DOHH2 (cell line): ENCODE measurements around the gene PSRC1.

Experiments used
- H3F3A ChIP-seq: fragments of 200-600 bp; sonication (generic), shearing (Covaris generic); 2 replicates; pipeline ENCODE4 v1.6.0; 2016; ENCODE audit warnings: antibody characterized with exemption, mild to moderate bottlenecking; ENCODE audit not compliant: control insufficient read depth, insufficient read depth
- H3K27ac ChIP-seq: fragments of 200-600 bp; sonication (generic); 2 replicates; pipeline ENCODE4 v1.5.1; 2014; ENCODE audit warnings: low read depth, mild to moderate bottlenecking, low read length, moderate library complexity
- H3K27me3 ChIP-seq: fragments of 200-600 bp; sonication (generic); 2 replicates; pipeline ENCODE4 v1.6.1; 2014; ENCODE audit warnings: mild to moderate bottlenecking, low read length, mixed read lengths; ENCODE audit not compliant: control insufficient read depth
- H3K36me3 ChIP-seq: fragments of 200-600 bp; sonication (generic); 2 replicates; pipeline ENCODE4 v1.6.1; 2014; ENCODE audit warnings: mild to moderate bottlenecking, low read length, moderate library complexity, mixed read lengths; ENCODE audit not compliant: control insufficient read depth
- H3K4me1 ChIP-seq: fragments of 200-600 bp; sonication (generic); 2 replicates; pipeline ENCODE4 v1.6.1; 2014; ENCODE audit warnings: mild to moderate bottlenecking, low read length, mixed read lengths; ENCODE audit not compliant: control insufficient read depth
- H3K4me2 ChIP-seq: fragments of 200-600 bp; sonication (generic); 2 replicates; pipeline ENCODE4 v1.6.0; 2014; ENCODE audit warnings: mild to moderate bottlenecking, low read length, moderate library complexity
- H3K4me3 ChIP-seq: fragments of 200-600 bp; sonication (generic); 2 replicates; pipeline ENCODE4 v1.5.1; 2014; ENCODE audit warnings: mild to moderate bottlenecking, low read length, mixed read lengths
- H3K79me2 ChIP-seq: fragments of 200-600 bp; sonication (generic); 2 replicates; pipeline ENCODE4 v1.6.1; 2014; ENCODE audit warnings: mild to moderate bottlenecking, low read length, mixed read lengths; ENCODE audit not compliant: control insufficient read depth
- H3K9me2 ChIP-seq: fragments of 200-600 bp; sonication (generic); replicated peaks from 2 replicates; pipeline ENCODE4 v1.6.1; 2014; ENCODE audit warnings: mild to moderate bottlenecking, low read length, mixed read lengths; ENCODE audit not compliant: control insufficient read depth
- H3K9me3 ChIP-seq: fragments of 200-600 bp; sonication (generic); 2 replicates; pipeline ENCODE4 v1.6.1; 2014; ENCODE audit warnings: antibody characterized with exemption, low read length, mixed read lengths; ENCODE audit not compliant: control insufficient read depth, insufficient read depth
- H4K20me1 ChIP-seq: fragments of 200-600 bp; sonication (generic); 2 replicates; pipeline ENCODE4 v1.6.0; 2014; ENCODE audit warnings: low read depth, mild to moderate bottlenecking, antibody characterized with exemption, low read length, moderate library complexity; ENCODE audit not compliant: control insufficient read depth, insufficient read depth
- EZH2phosphoT487 ChIP-seq: fragments of 200-600 bp; sonication (generic); IDR thresholded peaks from 2 replicates; pipeline ENCODE4 v1.6.1; 2017; ENCODE audit warnings: borderline replicate concordance, mild to moderate bottlenecking, antibody characterized with exemption, low read length, moderate library complexity, mixed read lengths
- TF ChIP-seq, protein P1 (sequence below): fragments of 200-600 bp; sonication (generic); IDR thresholded peaks from one replicate; pipeline ENCODE4 v1.5.1; 2014; ENCODE audit warnings: antibody characterized with exemption, mild to moderate bottlenecking, low read depth, low read length; ENCODE audit not compliant: poor library complexity, severe bottlenecking

Gene PSRC1

DNA sequence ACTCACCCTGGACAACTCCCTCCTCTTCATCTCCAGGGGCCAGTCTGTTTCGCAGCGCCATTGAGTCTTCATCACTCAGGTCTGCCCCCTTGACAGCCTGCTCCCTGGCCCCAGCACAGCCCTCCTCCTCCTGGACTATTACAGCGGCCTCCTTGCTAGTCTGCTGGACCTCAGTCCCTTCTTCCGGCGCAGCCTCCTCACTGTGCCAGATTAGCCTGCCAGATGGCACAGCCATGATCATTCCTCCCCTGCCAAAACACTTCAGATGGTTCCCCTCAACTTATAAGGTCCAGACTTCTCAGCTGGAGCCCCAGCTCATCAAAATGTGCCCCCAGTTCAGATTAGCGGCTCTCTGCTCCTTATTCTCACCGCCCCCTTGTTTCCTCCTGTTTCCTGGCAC, 40.6 kb downstream of the PSRC1 start:
- H3K27ac ChIP-seq = no peak overlapping the region
- no peaks in the 10 kb centered on the region for H3K9me2 ChIP-seq
- no peaks in the 10 kb centered on the region for H3F3A ChIP-seq
- no peaks in the 10 kb centered on the region for H3K9me3 ChIP-seq
- peaks cover 6% of the 10 kb centered on the region; the same call in 1 of the 2 replicates for H3K27me3 ChIP-seq
- TF ChIP-seq, protein P1, sequence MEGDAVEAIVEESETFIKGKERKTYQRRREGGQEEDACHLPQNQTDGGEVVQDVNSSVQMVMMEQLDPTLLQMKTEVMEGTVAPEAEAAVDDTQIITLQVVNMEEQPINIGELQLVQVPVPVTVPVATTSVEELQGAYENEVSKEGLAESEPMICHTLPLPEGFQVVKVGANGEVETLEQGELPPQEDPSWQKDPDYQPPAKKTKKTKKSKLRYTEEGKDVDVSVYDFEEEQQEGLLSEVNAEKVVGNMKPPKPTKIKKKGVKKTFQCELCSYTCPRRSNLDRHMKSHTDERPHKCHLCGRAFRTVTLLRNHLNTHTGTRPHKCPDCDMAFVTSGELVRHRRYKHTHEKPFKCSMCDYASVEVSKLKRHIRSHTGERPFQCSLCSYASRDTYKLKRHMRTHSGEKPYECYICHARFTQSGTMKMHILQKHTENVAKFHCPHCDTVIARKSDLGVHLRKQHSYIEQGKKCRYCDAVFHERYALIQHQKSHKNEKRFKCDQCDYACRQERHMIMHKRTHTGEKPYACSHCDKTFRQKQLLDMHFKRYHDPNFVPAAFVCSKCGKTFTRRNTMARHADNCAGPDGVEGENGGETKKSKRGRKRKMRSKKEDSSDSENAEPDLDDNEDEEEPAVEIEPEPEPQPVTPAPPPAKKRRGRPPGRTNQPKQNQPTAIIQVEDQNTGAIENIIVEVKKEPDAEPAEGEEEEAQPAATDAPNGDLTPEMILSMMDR = no peak
- no peak for TF ChIP-seq EZH2phosphoT487
- no peaks in the 10 kb centered on the region for H3K4me1 ChIP-seq
- H3K79me2 ChIP-seq = no peaks in the 10 kb centered on the region
- H3K4me2 ChIP-seq = no peak overlapping the region
- peaks cover 22% of the 10 kb centered on the region for H3K36me3 ChIP-seq
- H4K20me1 ChIP-seq = peaks cover 5% of the 10 kb centered on the region; the same call in 1 of the 2 replicates
- no peak overlapping the region for H3K4me3 ChIP-seq

DNA sequence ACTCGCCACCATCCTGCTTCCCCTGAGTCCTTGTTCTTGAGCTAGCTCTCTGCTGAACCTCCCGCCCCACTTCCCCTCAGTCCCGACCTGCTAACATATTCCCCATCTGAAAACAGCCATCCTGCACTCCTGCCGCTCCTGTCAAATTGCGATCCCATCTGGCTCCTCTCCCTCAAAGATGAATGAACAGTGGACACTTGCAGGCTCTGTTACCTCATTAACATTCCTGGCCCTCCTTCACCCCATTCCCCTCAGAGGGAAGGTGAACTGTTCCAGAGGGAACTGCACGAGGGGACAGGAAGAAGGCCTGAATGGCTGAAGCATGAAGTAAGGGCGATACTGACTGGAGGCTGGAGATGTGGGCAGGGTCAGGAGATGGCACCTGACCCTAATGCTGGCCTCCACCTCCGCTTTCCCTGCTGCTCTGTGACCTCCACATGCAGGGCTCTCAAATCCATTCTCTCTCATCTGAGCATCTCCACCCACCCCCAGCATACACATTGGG, 41.1 kb downstream of the PSRC1 start:
- no peaks in the 10 kb centered on the region for H3K9me3 ChIP-seq
- no peak overlapping the region for H3K4me3 ChIP-seq
- H3K79me2 ChIP-seq = no peaks in the 10 kb centered on the region
- peaks cover 6% of the 10 kb centered on the region; the same call in 1 of the 2 replicates for H3K27me3 ChIP-seq
- TF ChIP-seq, protein P1 = no peak
- no peak for TF ChIP-seq EZH2phosphoT487
- peaks cover 5% of the 10 kb centered on the region; the same call in 1 of the 2 replicates for H4K20me1 ChIP-seq
- no peaks in the 10 kb centered on the region for H3K9me2 ChIP-seq
- H3K4me2 ChIP-seq = no peak overlapping the region
- H3K36me3 ChIP-seq = peaks cover 27% of the 10 kb centered on the region
- H3K27ac ChIP-seq = no peak overlapping the region
- H3F3A ChIP-seq = no peaks in the 10 kb centered on the region
- no peaks in the 10 kb centered on the region for H3K4me1 ChIP-seq

DNA sequence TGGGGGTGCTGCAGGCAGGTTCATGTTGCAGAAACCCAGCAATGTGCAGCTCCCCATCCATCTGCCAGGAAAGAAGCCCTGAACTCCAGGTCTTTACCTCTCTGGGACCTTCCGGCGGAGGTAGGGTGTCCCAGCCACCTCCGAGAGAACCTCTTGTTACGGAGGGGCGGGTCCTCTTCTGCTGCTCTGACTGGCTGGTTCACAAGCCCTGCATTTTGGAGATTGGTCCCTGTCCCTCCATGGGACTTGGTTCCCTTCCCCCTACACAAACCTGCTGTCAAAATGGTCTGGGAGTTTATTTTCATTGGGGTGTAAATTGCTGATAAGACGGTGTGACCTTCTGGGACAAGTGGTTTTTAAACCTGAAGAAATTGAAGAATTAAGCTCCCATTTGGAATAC, 41.6 kb downstream of the PSRC1 start:
- Histone ChIP-seq H3K4me3 (no peak overlapping the region), H3K9me2 (no peaks in the 10 kb centered on the region), H3K9me3 (no peaks in the 10 kb centered on the region), H3F3A (no peaks in the 10 kb centered on the region), H3K4me1 (no peaks in the 10 kb centered on the region), H3K27me3 (peaks cover 5% of the 10 kb centered on the region; the same call in 1 of the 2 replicates), H3K36me3 (peaks cover 32% of the 10 kb centered on the region), H3K27ac (no peak overlapping the region), H3K4me2 (no peak overlapping the region), H3K79me2 (no peaks in the 10 kb centered on the region), H4K20me1 (peaks cover 5% of the 10 kb centered on the region; the same call in 1 of the 2 replicates)
- TF ChIP-seq, protein P1 = no peak
- TF ChIP-seq EZH2phosphoT487 = no peak
